IMR-90 (cell line): Measurements from ENCODE around the gene NECAB2. TPM values are rescaled to one million over a fixed set of nuclear protein-coding genes. Genes with fewer than 3 reads are reported as not detected.

Source experiments
- ATAC-seq: fragments of 200-7000 bp; cut with Tn5 transposase; 2 replicates; pipeline ENCODE4 v1.9.1; 2020; ENCODE audit warnings: low read depth, mild to moderate bottlenecking, moderate library complexity
- BruUV-seq: library from RNA; stranded (reverse); fragments of 400-500 nt; replicated peaks from 2 replicates; lab custom pipeline; 2021; lab: Mats Ljungman, UMichigan
- CTCF ChIA-PET: fragments of 300-600 bp; formaldehyde crosslinking; extraction: SDS; loops from one replicate; lab custom pipeline; 2021; ENCODE audit warnings: antibody characterized with exemption; lab: Yijun Ruan, JAX
- POLR2A ChIA-PET: fragments of 300-600 bp; sonication (Branson Sonifier 250); formaldehyde crosslinking; loops from one replicate; lab custom pipeline; 2022; ENCODE audit warnings: antibody characterized with exemption; ENCODE audit not compliant: unreplicated experiment; lab: Charles Lee
- DNase-seq: peaks from one replicate; pipeline ENCODE4 v3.0.0; 2013
- H2AFZ ChIP-seq: replicated peaks from 2 replicates; pipeline ENCODE3; 2013; ENCODE audit warnings: low read length, mild to moderate bottlenecking; ENCODE audit not compliant: poor library complexity
- H2AK5ac ChIP-seq: 2 replicates; pipeline ENCODE4 v1.6.1; 2013; ENCODE audit warnings: low read depth, low read length, inconsistent platforms
- H2AK9ac ChIP-seq: replicated peaks from 2 replicates; pipeline ENCODE3; 2013; ENCODE audit warnings: mild to moderate bottlenecking, low read depth, low read length, moderate library complexity; ENCODE audit not compliant: poor library complexity
- H2BK120ac ChIP-seq: 2 replicates; pipeline ENCODE4 v1.6.1; 2013; ENCODE audit warnings: low read depth, low read length, inconsistent platforms
- H2BK15ac ChIP-seq: 3 replicates; pipeline ENCODE4 v1.6.1; 2013; ENCODE audit warnings: low read depth, low read length, inconsistent platforms
- H2BK20ac ChIP-seq: 2 replicates; pipeline ENCODE4 v1.6.1; 2013; ENCODE audit warnings: low read depth, mild to moderate bottlenecking, inconsistent platforms, low read length, moderate library complexity
- H2BK5ac ChIP-seq: 2 replicates; pipeline ENCODE4 v1.6.1; 2013; ENCODE audit warnings: mild to moderate bottlenecking, low read depth, low read length, inconsistent platforms; ENCODE audit not compliant: poor library complexity, severe bottlenecking
- H3K14ac ChIP-seq: replicated peaks from 2 replicates; pipeline ENCODE4 v1.6.1; 2013; ENCODE audit warnings: low read depth, low read length, inconsistent platforms
- H3K18ac ChIP-seq: 2 replicates; pipeline ENCODE4 v1.6.1; 2013; ENCODE audit warnings: low read depth, low read length, control low read depth
- H3K23ac ChIP-seq: 2 replicates; pipeline ENCODE4 v1.6.1; 2013; ENCODE audit warnings: low read depth, low read length, inconsistent platforms
- H3K27ac ChIP-seq: 2 replicates; pipeline ENCODE4 v1.5.1; 2013; ENCODE audit warnings: mild to moderate bottlenecking, control low read depth, low read length; ENCODE audit not compliant: insufficient read depth
- H3K27me3 ChIP-seq: 2 replicates; pipeline ENCODE4 v1.6.1; 2013; ENCODE audit warnings: low read length; ENCODE audit not compliant: control insufficient read depth, insufficient read depth
- H3K36me3 ChIP-seq: 2 replicates; pipeline ENCODE4 v1.6.1; 2013; ENCODE audit warnings: low read length, mixed read lengths; ENCODE audit not compliant: control insufficient read depth, insufficient read depth
- H3K4ac ChIP-seq: 2 replicates; pipeline ENCODE4 v1.6.1; 2013; ENCODE audit warnings: low read depth, low read length, inconsistent platforms
- H3K4me1 ChIP-seq: 2 replicates; pipeline ENCODE4 v1.6.1; 2013; ENCODE audit warnings: low read length, mixed read lengths; ENCODE audit not compliant: control insufficient read depth, insufficient read depth
- H3K4me2 ChIP-seq: 2 replicates; pipeline ENCODE4 v1.6.1; 2013; ENCODE audit warnings: low read depth, mild to moderate bottlenecking, control low read depth, low read length, moderate library complexity
- H3K4me3 ChIP-seq: 2 replicates; pipeline ENCODE4 v1.5.1; 2013; ENCODE audit warnings: low read depth, mild to moderate bottlenecking, control low read depth, low read length, moderate library complexity; ENCODE audit not compliant: insufficient read depth
- H3K56ac ChIP-seq: 2 replicates; pipeline ENCODE4 v1.6.1; 2013; ENCODE audit warnings: low read length, inconsistent platforms; ENCODE audit not compliant: insufficient read depth; ENCODE audit errors: extremely low read depth
- H3K79me1 ChIP-seq, 2 experiments: 2 replicates each; pipeline ENCODE4 v1.6.1; 2013; ENCODE audit warnings: low read length in 2 of 2, inconsistent platforms in 1 of 2, low read depth in 1 of 2
- H3K9ac ChIP-seq: 2 replicates; pipeline ENCODE4 v1.6.1; 2013; ENCODE audit warnings: low read depth, low read length, control low read depth
- H3K9me1 ChIP-seq: 2 replicates; pipeline ENCODE4 v1.6.1; 2013; ENCODE audit warnings: low read length, inconsistent platforms; ENCODE audit not compliant: insufficient read depth
- H3K9me3 ChIP-seq: 2 replicates; pipeline ENCODE4 v1.6.1; 2013; ENCODE audit warnings: low read length; ENCODE audit not compliant: control insufficient read depth, insufficient read depth
- H4K20me1 ChIP-seq: 2 replicates; pipeline ENCODE4 v1.6.1; 2013; ENCODE audit warnings: low read length, inconsistent platforms; ENCODE audit not compliant: insufficient read depth
- H4K5ac ChIP-seq: 2 replicates; pipeline ENCODE4 v1.6.1; 2013; ENCODE audit warnings: mild to moderate bottlenecking, low read depth, low read length, control low read depth
- H4K8ac ChIP-seq, 2 experiments: 2 replicates each; pipeline ENCODE4 v1.6.1; 2013; ENCODE audit warnings: low read depth in 2 of 2, low read length in 2 of 2, control low read depth in 1 of 2, inconsistent platforms in 1 of 2
- H4K91ac ChIP-seq: 2 replicates; pipeline ENCODE4 v1.6.1; 2013; ENCODE audit warnings: low read depth, low read length, inconsistent platforms; ENCODE audit not compliant: insufficient read depth
- BHLHE40 ChIP-seq: fragments of 150-350 bp; IDR thresholded peaks from 2 replicates; pipeline ENCODE4 v1.6.1; 2016; ENCODE audit warnings: mild to moderate bottlenecking, low read depth, low read length
- CEBPB ChIP-seq: IDR thresholded peaks from 2 replicates; pipeline ENCODE4 v1.6.1; 2012; ENCODE audit warnings: low read depth, low read length, improper control_type of control experiment
- CHD1 ChIP-seq: IDR thresholded peaks from 2 replicates; pipeline ENCODE4 v1.6.1; 2012; ENCODE audit warnings: low read depth, low read length, improper control_type of control experiment
- CTCF ChIP-seq: conservative IDR thresholded peaks from 2 replicates; pipeline ENCODE4 v1.5.1; 2012; ENCODE audit warnings: mild to moderate bottlenecking, low read depth, low read length, improper control_type of control experiment
- ELK1 ChIP-seq: fragments of 150-350 bp; IDR thresholded peaks from 2 replicates; pipeline ENCODE4 v1.6.1; 2016; ENCODE audit warnings: low read depth, mild to moderate bottlenecking, low read length, moderate library complexity, borderline replicate concordance
- NFE2L2 ChIP-seq: fragments of 150-350 bp; IDR thresholded peaks from 2 replicates; pipeline ENCODE4 v1.6.1; 2016; ENCODE audit warnings: low read depth, mild to moderate bottlenecking, low read length
- POLR2A ChIP-seq: IDR thresholded peaks from 2 replicates; pipeline ENCODE4 v1.6.1; 2012; ENCODE audit warnings: mild to moderate bottlenecking, low read depth, low read length
- WGBS, 2 experiments: methylation state at CpG; one replicate each; pipeline versions ENCODE4 v1.1.5 to v1.1.7; 2013; ENCODE audit warnings: missing lambda C conversion rate in 2 of 2; ENCODE audit not compliant: insufficient read length in 1 of 2; ENCODE audit errors: extremely low coverage in 2 of 2; 5-methylcytosine and 5-hydroxymethylcytosine counted together
- dilution Hi-C: fragments of 300-500 bp; cut with HindIII; formaldehyde crosslinking; loops from one replicate; pipeline ENCODE4 v1.14.3; 2018; ENCODE audit warnings: low sequenced_read_pairs; ENCODE audit not compliant: unreplicated experiment
- in situ Hi-C: fragments of 300-500 bp; cut with MboI; formaldehyde crosslinking; loops from 3 replicates; pipeline ENCODE4 v1.14.3; 2019; ENCODE audit warnings: low sequenced_read_pairs, inconsistent platforms, mixed read lengths
- intact Hi-C: fragments of 100-400 bp; cut with micrococcal nuclease; formaldehyde crosslinking; loops from 2 replicates; pipeline ENCODE4 v1.10.0; 2022
- polyA plus RNA-seq, 3 experiments: library from polyadenylated mRNA; depleted of rRNA; stranded (reverse); fragments of >200 nt; gene quantifications; 2 replicates each; pipeline ENCODE4 v1.2.3, GENCODE V29; 2012; ENCODE audit warnings: low replicate concordance in 1 of 3
- total RNA-seq: library from RNA; depleted of rRNA; stranded (reverse); fragments of >200 nt; gene quantifications from 2 replicates; pipeline ENCODE4 v1.2.3, GENCODE V29; 2012

NECAB2 gene
- total and polyA plus RNA-seq, 2 of the 4 experiments (the other 2 are of a cell fraction) = 0.27 TPM; not detected in 1

GRCh38 chr16:84038469-84038868 is 70.4 kb downstream of the NECAB2 start:
- Histone ChIP-seq H3K27ac (no peak overlapping the region), H3K4me3 (no peak overlapping the region), H2AFZ (no peak overlapping the region), H2BK120ac (no peak overlapping the region), H4K5ac (no peak overlapping the region), H2BK15ac (no peak overlapping the region), H3K36me3 (no peaks in the 10 kb centered on the region), H4K20me1 (no peaks in the 10 kb centered on the region), H4K91ac (no peak overlapping the region), H3K4me1 (no peaks in the 10 kb centered on the region), H3K4me2 (no peak overlapping the region), H3K23ac (no peak overlapping the region), H3K18ac (no peak overlapping the region), H3K9ac (no peak overlapping the region), H2BK20ac (no peak overlapping the region), H2BK5ac (no peak overlapping the region), H3K9me1 (no peaks in the 10 kb centered on the region), H4K8ac (no peak overlapping the region), H3K56ac (no peak overlapping the region), H3K27me3 (peaks cover 66% of the 10 kb centered on the region), H3K14ac (no peak overlapping the region), H3K4ac (no peak overlapping the region), H2AK5ac (no peak overlapping the region), H3K79me1 (no peaks in the 10 kb centered on the region), H3K9me3 (peaks cover 13% of the 10 kb centered on the region), H2AK9ac (peak overlapping the region; percentile 51)
- ATAC-seq (no peak), DNase-seq (no peak)
- ChIA-PET POLR2A (no interaction called here), CTCF (no interaction called here)
- intact Hi-C loops (no loop called here), dilution Hi-C loops (no loop called here), in situ Hi-C loops (no loop called here)
- BruUV-seq = no TSS peak
- TF ChIP-seq CTCF (no peak), POLR2A (no peak), NFE2L2 (no peak), BHLHE40 (no peak), CHD1 (no peak), ELK1 (no peak), CEBPB (no peak)
- 91% methylated on average over 4 of the region's 12 CpGs; no CpG with 5 or more reads in 1 of the 2 experiments for WGBS, 2 experiments
